Measurements from ENCODE around the gene SEMA4D.

SEMA4D gene

DNA sequence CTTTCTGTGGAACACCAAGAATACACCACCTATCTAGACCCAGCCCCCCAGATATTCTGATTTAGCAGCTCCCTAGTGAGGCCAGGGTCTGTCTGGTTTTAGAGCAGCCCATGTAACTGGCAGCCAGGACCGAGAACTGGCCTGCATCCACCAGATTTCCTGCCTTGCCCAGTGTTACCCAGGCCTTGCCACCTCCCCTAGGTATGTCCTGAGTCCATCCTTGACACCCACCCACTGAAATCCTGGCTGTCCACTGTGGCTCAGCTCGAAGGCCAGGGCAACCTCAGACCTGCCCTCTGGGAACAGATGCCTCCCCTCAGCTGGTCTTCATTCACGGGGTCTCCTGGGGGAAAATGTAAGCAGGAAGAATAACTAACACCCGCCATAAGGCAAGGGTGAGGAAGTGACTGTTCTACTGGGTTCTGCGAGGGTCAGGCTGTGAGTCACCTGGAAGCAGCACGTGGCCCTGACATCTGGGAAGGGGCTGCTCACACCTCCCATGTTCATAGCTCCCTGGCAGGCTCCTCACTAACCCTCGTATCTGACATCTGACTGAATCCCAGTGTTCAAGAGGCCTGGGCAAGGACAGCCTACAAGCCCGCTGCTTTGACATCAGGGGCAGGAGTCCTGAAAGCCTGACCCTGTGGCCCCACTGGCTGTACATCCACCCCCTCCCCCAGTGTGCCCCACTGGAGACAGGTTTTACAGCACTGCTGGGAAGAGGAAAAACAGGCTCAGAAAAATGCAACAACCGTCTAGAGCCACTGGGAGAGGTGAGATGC is 72.7 kb downstream of the SEMA4D start:
- no peaks in the 10 kb centered on the region; the same call in 1 of the 2 replicates for H4K20me1 ChIP-seq (ENCODE audit: insufficient read depth, low read length)
- no peaks in the 10 kb centered on the region for H3K79me2 ChIP-seq (ENCODE audit: low read length)
- no peaks in the 10 kb centered on the region for H3K9me3 ChIP-seq (ENCODE audit: insufficient read depth, low read length)
- no peak overlapping the region for H3K27ac ChIP-seq (ENCODE audit: low read length)
- H2AFZ ChIP-seq (ENCODE audit: low read depth, low read length), result no peak overlapping the region
- H3K27me3 ChIP-seq (ENCODE audit: low read depth, low read length), result no peaks in the 10 kb centered on the region
- H3K4me1 ChIP-seq (ENCODE audit: low read length), result no peaks in the 10 kb centered on the region
- H3K36me3 ChIP-seq (replicated peaks; ENCODE audit: low read depth, low read length), result no peaks in the 10 kb centered on the region
- H3K4me2 ChIP-seq (ENCODE audit: low read length), result no peak overlapping the region
- no peak for TF ChIP-seq EZH2phosphoT487 (IDR thresholded peaks at IDR 0.05; ENCODE audit: low read depth)
- TF ChIP-seq, protein P1, sequence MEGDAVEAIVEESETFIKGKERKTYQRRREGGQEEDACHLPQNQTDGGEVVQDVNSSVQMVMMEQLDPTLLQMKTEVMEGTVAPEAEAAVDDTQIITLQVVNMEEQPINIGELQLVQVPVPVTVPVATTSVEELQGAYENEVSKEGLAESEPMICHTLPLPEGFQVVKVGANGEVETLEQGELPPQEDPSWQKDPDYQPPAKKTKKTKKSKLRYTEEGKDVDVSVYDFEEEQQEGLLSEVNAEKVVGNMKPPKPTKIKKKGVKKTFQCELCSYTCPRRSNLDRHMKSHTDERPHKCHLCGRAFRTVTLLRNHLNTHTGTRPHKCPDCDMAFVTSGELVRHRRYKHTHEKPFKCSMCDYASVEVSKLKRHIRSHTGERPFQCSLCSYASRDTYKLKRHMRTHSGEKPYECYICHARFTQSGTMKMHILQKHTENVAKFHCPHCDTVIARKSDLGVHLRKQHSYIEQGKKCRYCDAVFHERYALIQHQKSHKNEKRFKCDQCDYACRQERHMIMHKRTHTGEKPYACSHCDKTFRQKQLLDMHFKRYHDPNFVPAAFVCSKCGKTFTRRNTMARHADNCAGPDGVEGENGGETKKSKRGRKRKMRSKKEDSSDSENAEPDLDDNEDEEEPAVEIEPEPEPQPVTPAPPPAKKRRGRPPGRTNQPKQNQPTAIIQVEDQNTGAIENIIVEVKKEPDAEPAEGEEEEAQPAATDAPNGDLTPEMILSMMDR (IDR thresholded peaks at IDR 0.05; ENCODE audit: low read depth, low read length), result no peak
- no peak overlapping the region for H3K4me3 ChIP-seq (ENCODE audit: low read length)
- H3K9ac ChIP-seq (ENCODE audit: low read length), result no peak overlapping the region

DNA sequence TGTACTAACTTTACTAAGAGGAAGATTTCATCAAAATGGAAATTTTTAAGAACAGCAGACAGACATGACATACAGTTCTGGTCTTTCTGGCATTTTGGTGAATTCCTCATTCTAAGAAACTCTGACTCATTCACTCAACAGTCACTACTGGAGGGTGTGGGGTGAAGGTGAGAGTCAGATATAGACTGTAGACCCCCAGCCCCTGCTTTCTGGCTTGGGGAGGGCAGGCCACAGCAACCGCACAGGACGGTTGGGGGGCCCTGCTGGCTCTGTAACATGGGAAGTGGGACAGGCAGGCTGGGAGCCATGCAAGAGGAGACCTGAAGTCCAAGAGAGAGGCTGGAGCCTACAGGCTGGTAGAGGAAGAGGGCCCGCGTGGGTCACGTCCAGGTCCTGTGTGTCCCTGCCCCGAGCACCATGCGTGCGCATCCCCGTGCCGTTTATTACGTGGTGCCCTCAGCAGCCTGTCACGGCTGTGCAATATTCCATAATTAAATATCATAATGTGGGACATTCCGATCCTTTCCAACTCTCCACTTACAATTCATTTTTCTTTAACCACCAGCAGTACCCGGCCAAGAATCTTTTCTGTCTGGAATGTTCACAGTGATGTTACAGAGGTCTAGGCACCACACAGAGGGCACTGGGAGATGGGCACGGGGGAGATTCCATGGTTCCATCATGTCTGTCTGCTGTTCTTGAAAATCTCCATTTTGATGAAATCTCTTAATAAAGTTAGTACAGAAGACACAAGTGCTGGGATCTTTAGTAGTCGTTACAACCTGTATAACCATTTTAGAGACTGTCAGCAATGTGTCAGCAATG is 75.5 kb downstream of the SEMA4D start:
- Histone ChIP-seq H3K9me3 (ENCODE audit: insufficient read depth, low read length) (no peaks in the 10 kb centered on the region), H3K4me2 (ENCODE audit: low read length) (no peak overlapping the region), H3K36me3 (replicated peaks; ENCODE audit: low read depth, low read length) (no peaks in the 10 kb centered on the region), H3K27me3 (ENCODE audit: low read depth, low read length) (no peaks in the 10 kb centered on the region), H2AFZ (ENCODE audit: low read depth, low read length) (no peak overlapping the region), H3K4me1 (ENCODE audit: low read length) (peaks cover 19% of the 10 kb centered on the region), H3K79me2 (ENCODE audit: low read length) (no peaks in the 10 kb centered on the region), H4K20me1 (ENCODE audit: insufficient read depth, low read length) (no peaks in the 10 kb centered on the region), H3K4me3 (ENCODE audit: low read length) (no peak overlapping the region), H3K9ac (ENCODE audit: low read length) (no peak overlapping the region), H3K27ac (ENCODE audit: low read length) (no peak overlapping the region)
- TF ChIP-seq, protein P1 (IDR thresholded peaks at IDR 0.05; ENCODE audit: low read depth, low read length), result no peak
- TF ChIP-seq EZH2phosphoT487 (IDR thresholded peaks at IDR 0.05; ENCODE audit: low read depth), result no peak

DNA sequence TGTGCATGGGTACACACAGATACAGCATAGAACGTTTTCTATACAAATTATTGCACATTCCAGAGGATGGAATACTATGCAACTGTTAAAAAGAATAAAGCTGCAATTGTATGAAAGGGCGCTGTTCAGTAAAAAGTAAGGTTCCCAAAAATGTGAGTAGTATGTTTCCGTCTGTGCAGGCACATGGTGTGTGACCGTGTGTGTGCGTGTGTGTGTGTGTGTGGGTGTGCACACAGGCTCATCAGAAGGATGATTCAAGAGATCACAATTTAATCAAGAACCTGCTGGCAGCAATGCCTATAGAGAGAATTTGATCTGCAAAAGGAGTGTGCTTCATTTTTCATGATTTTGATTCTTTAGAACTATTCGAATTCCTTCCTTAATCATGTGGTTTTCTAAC is 76.3 kb downstream of the SEMA4D start:
- peaks cover 24% of the 10 kb centered on the region for H3K4me1 ChIP-seq (ENCODE audit: low read length)
- no peak overlapping the region for H3K4me3 ChIP-seq (ENCODE audit: low read length)
- no peak overlapping the region for H3K4me2 ChIP-seq (ENCODE audit: low read length)
- H2AFZ ChIP-seq (ENCODE audit: low read depth, low read length), result no peak overlapping the region
- H3K36me3 ChIP-seq (replicated peaks; ENCODE audit: low read depth, low read length), result no peaks in the 10 kb centered on the region
- TF ChIP-seq EZH2phosphoT487 (IDR thresholded peaks at IDR 0.05; ENCODE audit: low read depth), result no peak
- TF ChIP-seq, protein P1 (IDR thresholded peaks at IDR 0.05; ENCODE audit: low read depth, low read length), result no peak
- no peak overlapping the region for H3K9ac ChIP-seq (ENCODE audit: low read length)
- H3K79me2 ChIP-seq (ENCODE audit: low read length), result no peaks in the 10 kb centered on the region
- no peaks in the 10 kb centered on the region for H3K27me3 ChIP-seq (ENCODE audit: low read depth, low read length)
- no peaks in the 10 kb centered on the region for H3K9me3 ChIP-seq (ENCODE audit: insufficient read depth, low read length)
- H3K27ac ChIP-seq (ENCODE audit: low read length), result no peak overlapping the region
- no peaks in the 10 kb centered on the region for H4K20me1 ChIP-seq (ENCODE audit: insufficient read depth, low read length)
